Liver (tissue), 2 donors: ENCODE data around the gene CELF2.

Source experiments
- MAX ChIP-seq: IDR thresholded peaks from 2 replicates; pipeline ENCODE4 v1.6.1; 2016; ENCODE audit warnings: antibody characterized with exemption
- REST ChIP-seq: IDR thresholded peaks from 2 replicates; pipeline ENCODE4 v1.6.1; 2016; ENCODE audit warnings: antibody characterized with exemption, mild to moderate bottlenecking
- TF ChIP-seq, protein P1 (sequence below): fragments of 150-350 bp; IDR thresholded peaks from 2 replicates; pipeline ENCODE4 v1.5.1; 2017; ENCODE audit warnings: improper control_type of control experiment, low read depth, low read length; ENCODE audit not compliant: missing input control
- donor health status: healthy.

DNA sequence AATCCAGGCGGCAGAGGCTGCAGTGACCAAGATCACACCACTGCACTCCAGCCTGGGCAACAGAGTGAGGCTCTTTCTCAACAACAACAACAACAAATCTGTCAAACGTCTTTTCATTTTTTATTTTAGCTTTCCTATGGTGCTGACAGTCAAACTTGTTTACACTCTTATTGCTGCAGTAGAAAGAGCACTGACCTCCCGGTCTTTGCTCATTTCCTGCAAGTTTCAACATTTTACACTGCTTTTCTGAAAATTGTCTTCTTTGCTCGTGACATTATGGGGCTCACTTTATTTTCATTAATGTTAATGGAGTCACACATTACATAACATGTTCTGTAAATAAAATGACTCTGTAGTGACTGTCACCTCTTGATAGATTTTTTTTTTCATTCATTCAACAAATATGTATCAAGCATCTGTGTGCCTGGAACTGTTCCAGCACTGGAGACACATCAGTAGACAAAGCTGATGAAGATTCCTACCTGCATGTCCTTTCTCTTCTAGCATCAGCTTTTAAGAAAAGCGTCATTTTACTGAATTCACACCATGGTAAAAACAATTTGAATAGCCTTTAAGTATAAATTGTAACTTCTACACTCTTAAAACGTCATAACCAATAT, 277.3 kb downstream of the CELF2 start:
- TF ChIP-seq, protein P1, sequence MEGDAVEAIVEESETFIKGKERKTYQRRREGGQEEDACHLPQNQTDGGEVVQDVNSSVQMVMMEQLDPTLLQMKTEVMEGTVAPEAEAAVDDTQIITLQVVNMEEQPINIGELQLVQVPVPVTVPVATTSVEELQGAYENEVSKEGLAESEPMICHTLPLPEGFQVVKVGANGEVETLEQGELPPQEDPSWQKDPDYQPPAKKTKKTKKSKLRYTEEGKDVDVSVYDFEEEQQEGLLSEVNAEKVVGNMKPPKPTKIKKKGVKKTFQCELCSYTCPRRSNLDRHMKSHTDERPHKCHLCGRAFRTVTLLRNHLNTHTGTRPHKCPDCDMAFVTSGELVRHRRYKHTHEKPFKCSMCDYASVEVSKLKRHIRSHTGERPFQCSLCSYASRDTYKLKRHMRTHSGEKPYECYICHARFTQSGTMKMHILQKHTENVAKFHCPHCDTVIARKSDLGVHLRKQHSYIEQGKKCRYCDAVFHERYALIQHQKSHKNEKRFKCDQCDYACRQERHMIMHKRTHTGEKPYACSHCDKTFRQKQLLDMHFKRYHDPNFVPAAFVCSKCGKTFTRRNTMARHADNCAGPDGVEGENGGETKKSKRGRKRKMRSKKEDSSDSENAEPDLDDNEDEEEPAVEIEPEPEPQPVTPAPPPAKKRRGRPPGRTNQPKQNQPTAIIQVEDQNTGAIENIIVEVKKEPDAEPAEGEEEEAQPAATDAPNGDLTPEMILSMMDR = no peak
- TF ChIP-seq REST (no peak), MAX (no peak)
